Esophagus muscularis mucosa (tissue), 4 donors: ENCODE results near the gene KIAA0040.

Source experiments
- CTCF ChIP-seq, 3 experiments: fragments of 200-600 bp in 2 of 3; fragments of 450-650 bp in 1 of 3; sonication (generic) in 2 of 3; IDR thresholded peaks; one replicate each; pipeline ENCODE4 v1.5.1; 2017 to 2019; ENCODE audit warnings: antibody characterized with exemption in 3 of 3, mild to moderate bottlenecking in 2 of 3, moderate library complexity in 1 of 3
- EP300 ChIP-seq: sonication (generic); formaldehyde crosslinking; IDR thresholded peaks from one replicate; pipeline ENCODE4 v1.6.1; 2017; ENCODE audit warnings: antibody characterized with exemption
- POLR2A ChIP-seq: fragments of 450-650 bp; IDR thresholded peaks from one replicate; pipeline ENCODE4 v1.6.1; 2017; ENCODE audit warnings: antibody characterized with exemption, moderate library complexity, mild to moderate bottlenecking, low read depth
- POLR2AphosphoS5 ChIP-seq, 2 donors: sonication (generic); formaldehyde crosslinking; IDR thresholded peaks; one replicate each; pipeline ENCODE4 v1.6.1; 2017; ENCODE audit warnings: antibody characterized with exemption in 2 of 2

GRCh38 chr1:175171036-175171913 lies 21.3 kb downstream of the KIAA0040 start:
- no peak for TF ChIP-seq CTCF (IDR thresholded peaks at IDR 0.05)
- TF ChIP-seq POLR2AphosphoS5 (IDR thresholded peaks at IDR 0.05): no peak
- no peak for TF ChIP-seq POLR2A
- no peak for TF ChIP-seq EP300
